GM23248 (cell line): Measurements from ENCODE around the gene NDUFB10. TPM values are rescaled to one million over a fixed set of nuclear protein-coding genes. Genes with fewer than 3 reads are reported as not detected.
"Not testable (repeated sequence)": the region's sequence is repeated elsewhere in the genome, so short reads cannot be mapped to it uniquely, and the experiment has no call there.

Source experiments
- DNase-seq: peaks from one replicate; pipeline ENCODE4 v3.0.0-alpha.2; 2015
- H2AFZ ChIP-seq: fragments of 200-600 bp; sonication (generic); 2 replicates; pipeline ENCODE4 v1.6.1; 2016; ENCODE audit warnings: antibody characterized with exemption
- H3F3A ChIP-seq: fragments of 200-600 bp; sonication (generic); 2 replicates; pipeline ENCODE4 v1.6.1; 2016; ENCODE audit warnings: mild to moderate bottlenecking, antibody characterized with exemption, mixed run types; ENCODE audit not compliant: insufficient read depth
- H3K27ac ChIP-seq: fragments of 200-600 bp; sonication (generic); 2 replicates; pipeline ENCODE4 v1.5.1; 2016; ENCODE audit warnings: mild to moderate bottlenecking
- H3K27me3 ChIP-seq: fragments of 200-600 bp; sonication (generic); replicated peaks from 2 replicates; pipeline ENCODE4 v1.6.1; 2016; ENCODE audit warnings: mild to moderate bottlenecking; ENCODE audit not compliant: insufficient read depth
- H3K36me3 ChIP-seq: fragments of 200-600 bp; sonication (generic); 2 replicates; pipeline ENCODE4 v1.6.1; 2016; ENCODE audit warnings: low read depth, mild to moderate bottlenecking
- H3K4me1 ChIP-seq: fragments of 200-600 bp; sonication (generic); 2 replicates; pipeline ENCODE4 v1.6.1; 2016; ENCODE audit warnings: mild to moderate bottlenecking; ENCODE audit not compliant: insufficient read depth
- H3K4me2 ChIP-seq: fragments of 200-600 bp; sonication (generic); one replicate; pipeline ENCODE4 v1.6.1; 2016; ENCODE audit warnings: mild to moderate bottlenecking; ENCODE audit not compliant: unreplicated experiment
- H3K4me3 ChIP-seq: fragments of 200-600 bp; sonication (generic); 2 replicates; pipeline ENCODE4 v1.5.1; 2016; ENCODE audit warnings: mild to moderate bottlenecking
- H3K79me2 ChIP-seq: fragments of 200-600 bp; sonication (generic); 2 replicates; pipeline ENCODE4 v1.6.1; 2016; ENCODE audit warnings: mild to moderate bottlenecking; ENCODE audit not compliant: insufficient read depth
- H3K9ac ChIP-seq: fragments of 200-600 bp; sonication (generic); 2 replicates; pipeline ENCODE4 v1.6.1; 2016; ENCODE audit warnings: mild to moderate bottlenecking
- H3K9me2 ChIP-seq: fragments of 200-600 bp; sonication (generic); 2 replicates; pipeline ENCODE4 v1.6.1; 2016; ENCODE audit warnings: mixed run types, mild to moderate bottlenecking, moderate library complexity; ENCODE audit not compliant: insufficient read depth
- H3K9me3 ChIP-seq: fragments of 200-600 bp; sonication (generic); one replicate; pipeline ENCODE4 v1.6.1; 2017; ENCODE audit warnings: low read depth
- H4K20me1 ChIP-seq: fragments of 200-600 bp; sonication (generic); 2 replicates; pipeline ENCODE4 v1.6.0; 2016; ENCODE audit not compliant: insufficient read depth
- EZH2 ChIP-seq: fragments of 200-600 bp; sonication (generic); IDR thresholded peaks from 2 replicates; pipeline ENCODE4 v1.6.1; 2018; ENCODE audit warnings: antibody characterized with exemption, mild to moderate bottlenecking; ENCODE audit not compliant: insufficient read depth, poor library complexity, severe bottlenecking
- EZH2phosphoT487 ChIP-seq: fragments of 200-600 bp; sonication (generic); IDR thresholded peaks from 2 replicates; pipeline ENCODE4 v1.6.1; 2018; ENCODE audit warnings: antibody characterized with exemption, moderate library complexity, mild to moderate bottlenecking, low read depth; ENCODE audit not compliant: insufficient read depth
- WGBS, 2 experiments: methylation state at CpG; one replicate each; pipeline ENCODE4 v1.1.6; 2015 to 2017; ENCODE audit warnings: low lambda C conversion rate in 2 of 2, low coverage in 1 of 2; ENCODE audit errors: missing lambda C conversion rate in 2 of 2; 5-methylcytosine and 5-hydroxymethylcytosine counted together
- in situ Hi-C: fragments of 300-500 bp; cut with MboI; formaldehyde crosslinking; loops from 2 replicates; pipeline ENCODE4 v1.15.0; 2020
- polyA plus RNA-seq: library from polyadenylated mRNA; unstranded; fragments of >200 nt; fragmentation: Nextera tagmentation; extraction: Ambion mirVana; gene quantifications from 2 replicates; pipeline ENCODE4 v1.2.1, GENCODE V29; 2016
- total RNA-seq: library from RNA; depleted of rRNA; stranded (reverse); fragments of >200 nt; shearing (Covaris generic); gene quantifications from 2 replicates; pipeline ENCODE4 v1.2.3, GENCODE V29; 2014

Gene NDUFB10
- total and polyA plus RNA-seq, 2 experiments from 2014 or later: 136 to 266 TPM

DNA sequence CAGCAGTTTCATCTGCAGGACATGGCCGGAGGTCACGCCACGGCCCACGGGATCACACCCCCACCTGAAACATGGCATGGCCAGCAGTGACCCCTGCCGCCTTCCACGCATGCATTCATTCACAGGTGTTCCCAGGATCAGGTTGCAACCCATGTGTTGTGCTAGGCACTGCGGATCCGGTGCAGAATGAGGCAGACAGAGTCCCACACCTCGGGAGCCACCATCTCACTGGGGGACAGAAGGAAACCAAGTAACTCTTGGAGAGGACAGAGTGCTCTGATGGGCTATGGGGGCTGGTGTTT, 12.0 kb upstream of the NDUFB10 start:
- Histone ChIP-seq H3K9me3 (no peaks in the 10 kb centered on the region), H3K27me3 (no peaks in the 10 kb centered on the region), H3K9ac (no peak overlapping the region), H3K9me2 (no peaks in the 10 kb centered on the region), H3K79me2 (no peaks in the 10 kb centered on the region), H3K4me3 (no peak overlapping the region), H3F3A (no peaks in the 10 kb centered on the region), H3K36me3 (no peaks in the 10 kb centered on the region), H4K20me1 (no peaks in the 10 kb centered on the region), H3K27ac (no peak overlapping the region), H2AFZ (no peak overlapping the region), H3K4me2 (no peak overlapping the region), H3K4me1 (no peaks in the 10 kb centered on the region)
- DNase-seq: no peak
- TF ChIP-seq EZH2 (no peak), EZH2phosphoT487 (no peak)
- WGBS, 2 experiments: 73 to 78% methylated on average over 9 of the region's 9 CpGs
- in situ Hi-C loops: no loop called here

GRCh38 chr16:1949507-1949906, 9.8 kb upstream of the NDUFB10 start:
- Histone ChIP-seq H3K9me3 (no peaks in the 10 kb centered on the region), H2AFZ (no peak overlapping the region), H3K79me2 (no peaks in the 10 kb centered on the region), H3K4me2 (no peak overlapping the region), H3K9me2 (no peaks in the 10 kb centered on the region), H3K4me1 (no peaks in the 10 kb centered on the region), H3F3A (no peaks in the 10 kb centered on the region), H3K36me3 (no peaks in the 10 kb centered on the region), H3K27me3 (no peaks in the 10 kb centered on the region), H3K4me3 (no peak overlapping the region), H3K27ac (no peak overlapping the region), H3K9ac (no peak overlapping the region), H4K20me1 (no peaks in the 10 kb centered on the region)
- no peak for TF ChIP-seq EZH2
- TF ChIP-seq EZH2phosphoT487: no peak
- in situ Hi-C loops: no loop called here
- DNase-seq: no peak
- WGBS, 2 experiments: 77 to 78% methylated on average over 8 to 11 of the region's 11 CpGs

- Histone ChIP-seq H3K9me3 (no peaks in the 10 kb centered on the region), H3K4me2 (no peak overlapping the region), H3K27ac (no peak overlapping the region), H3F3A (no peaks in the 10 kb centered on the region), H3K4me1 (no peaks in the 10 kb centered on the region), H3K9me2 (no peaks in the 10 kb centered on the region), H3K9ac (no peak overlapping the region), H3K4me3 (no peak overlapping the region), H3K27me3 (no peaks in the 10 kb centered on the region), H3K36me3 (no peaks in the 10 kb centered on the region), H4K20me1 (no peaks in the 10 kb centered on the region), H2AFZ (no peak overlapping the region), H3K79me2 (no peaks in the 10 kb centered on the region)
- WGBS, 2 experiments: 39 to 68% methylated on average over 2 to 7 of the region's 7 CpGs
- in situ Hi-C loops: no loop called here
- DNase-seq: peak; percentile 28
- TF ChIP-seq EZH2 (no peak), EZH2phosphoT487 (no peak)
Measured at GRCh38 chr16:1950047-1950446, 9.3 kb upstream of the NDUFB10 start.

DNA sequence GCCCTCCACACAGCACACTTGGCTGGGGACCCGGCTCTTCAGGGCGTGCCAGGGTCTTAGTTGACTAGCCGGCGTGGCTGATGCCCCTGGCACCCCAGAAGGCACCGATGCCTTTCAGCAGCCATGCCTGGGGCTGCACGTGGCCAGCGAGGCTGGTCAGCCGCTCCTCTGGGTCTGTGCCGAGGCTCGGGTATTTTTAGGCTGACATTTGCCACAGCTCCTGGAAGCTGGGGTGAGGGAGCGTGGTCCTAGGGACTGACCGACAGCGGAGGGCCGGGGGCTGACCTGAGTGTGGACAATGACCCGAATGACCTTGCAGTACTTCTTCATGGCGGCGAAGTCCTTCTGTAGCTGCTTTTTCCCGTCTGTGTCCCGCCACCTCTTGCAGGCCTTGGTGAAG, 8.8 kb upstream of the NDUFB10 start:
- DNase-seq: no peak
- TF ChIP-seq EZH2 (no peak), EZH2phosphoT487 (no peak)
- H3K79me2 ChIP-seq: no peaks in the 10 kb centered on the region
- H3K4me3 ChIP-seq: no peak overlapping the region
- no peak overlapping the region for H3K27ac ChIP-seq
- WGBS, 2 experiments: 82 to 83% methylated on average over 19 of the region's 19 CpGs
- no peaks in the 10 kb centered on the region for H3K4me1 ChIP-seq
- no peaks in the 10 kb centered on the region for H3K9me3 ChIP-seq
- H4K20me1 ChIP-seq: no peaks in the 10 kb centered on the region
- no peaks in the 10 kb centered on the region for H3F3A ChIP-seq
- in situ Hi-C loops: no loop called here
- H3K36me3 ChIP-seq: no peaks in the 10 kb centered on the region
- no peaks in the 10 kb centered on the region for H3K27me3 ChIP-seq
- no peaks in the 10 kb centered on the region for H3K9me2 ChIP-seq
- H3K9ac ChIP-seq: no peak overlapping the region
- no peak overlapping the region for H2AFZ ChIP-seq
- no peak overlapping the region for H3K4me2 ChIP-seq

- 86 to 90% methylated on average over 22 of the region's 22 CpGs for WGBS, 2 experiments
- Histone ChIP-seq H3K27me3 (no peaks in the 10 kb centered on the region), H3F3A (no peaks in the 10 kb centered on the region), H3K9me2 (no peaks in the 10 kb centered on the region), H3K4me3 (no peak overlapping the region), H3K4me1 (no peaks in the 10 kb centered on the region), H3K9me3 (no peaks in the 10 kb centered on the region), H2AFZ (no peak overlapping the region), H3K36me3 (no peaks in the 10 kb centered on the region), H3K27ac (no peak overlapping the region), H3K9ac (no peak overlapping the region), H3K4me2 (no peak overlapping the region), H3K79me2 (no peaks in the 10 kb centered on the region), H4K20me1 (no peaks in the 10 kb centered on the region)
- TF ChIP-seq EZH2phosphoT487 (no peak), EZH2 (no peak)
- in situ Hi-C loops: no loop called here
- no peak for DNase-seq
Measured at GRCh38 chr16:1953734-1954133, 5.6 kb upstream of the NDUFB10 start.

GRCh38 chr16:1957434-1958142, 1.8 kb upstream of the NDUFB10 start:
- H2AFZ ChIP-seq, H3K36me3 ChIP-seq, H3K4me2 ChIP-seq, H3K27me3 ChIP-seq, H3K4me1 ChIP-seq, H3K9ac ChIP-seq, in situ Hi-C loops, H3K4me3 ChIP-seq, DNase-seq, H4K20me1 ChIP-seq, H3K9me3 ChIP-seq, H3K9me2 ChIP-seq, H3K27ac ChIP-seq: not testable (repeated sequence)
- WGBS, 2 experiments: 83 to 84% methylated on average over 19 to 22 of the region's 22 CpGs
- peaks cover 25% of the 10 kb centered on the region for H3F3A ChIP-seq
- peaks cover 30% of the 10 kb centered on the region for H3K79me2 ChIP-seq

- H3K4me1 ChIP-seq, H3K4me3 ChIP-seq, H4K20me1 ChIP-seq, H2AFZ ChIP-seq, H3K27me3 ChIP-seq, H3K9me2 ChIP-seq, DNase-seq, H3K27ac ChIP-seq, H3K9ac ChIP-seq, in situ Hi-C loops, H3K4me2 ChIP-seq, H3K9me3 ChIP-seq: not testable (repeated sequence)
- peaks cover 35% of the 10 kb centered on the region for H3K79me2 ChIP-seq
- H3F3A ChIP-seq: peaks cover 30% of the 10 kb centered on the region
- H3K36me3 ChIP-seq: peaks cover 14% of the 10 kb centered on the region
- 48 to 55% methylated on average over 25 to 30 of the region's 30 CpGs for WGBS, 2 experiments
Measured at GRCh38 chr16:1958143-1958491, 1.2 kb upstream of the NDUFB10 start.
